ENCODE measurements around the gene UMODL1.
"Not testable (repeated sequence)": the region's sequence is repeated elsewhere in the genome, so short reads cannot be mapped to it uniquely, and the experiment has no call there.

The UMODL1 gene

GRCh38 chr21:42165901-42166300, 94.8 kb downstream of the UMODL1 start:
- Histone ChIP-seq H3K4me3 (no peak overlapping the region), H3K27ac (no peak overlapping the region)

- Histone ChIP-seq H3K4me3 (no peak overlapping the region), H3K27ac (peak overlapping the region in 3 of 21 experiments; percentile 3 to 39 (median 4))
Measured at GRCh38 chr21:42169758-42170157, 98.6 kb downstream of the UMODL1 start.

- H3K4me3 ChIP-seq = no peak overlapping the region
Measured at GRCh38 chr21:42171091-42172053, 100.3 kb downstream of the UMODL1 start.

GRCh38 chr21:42172596-42173483, 101.7 kb downstream of the UMODL1 start:
- no peak overlapping the region for H3K27ac ChIP-seq
- H3K4me3 ChIP-seq = no peak overlapping the region

More at GRCh38 chr21:42171091-42172053, 100.3 kb downstream of the UMODL1 start:
- H3K27ac ChIP-seq = peak overlapping the region in 8 of 21 experiments; percentile 3 to 44 (median 33)

- H3K4me3 ChIP-seq = no peak overlapping the region
- H3K27ac ChIP-seq = no peak overlapping the region
Measured at GRCh38 chr21:42174173-42174572, 103.1 kb downstream of the UMODL1 start.

- H3K4me3 ChIP-seq = no peak overlapping the region
- no peak overlapping the region for H3K27ac ChIP-seq
Measured at GRCh38 chr21:42175110-42175710, 104.1 kb downstream of the UMODL1 start.

- Histone ChIP-seq H3K4me3 (no peak overlapping the region), H3K27ac (peak overlapping the region in 1 of 21 experiments; percentile 33)
Measured at GRCh38 chr21:42176859-42177258, 105.7 kb downstream of the UMODL1 start.

GRCh38 chr21:42179316-42179715, 108.2 kb downstream of the UMODL1 start:
- H3K4me3 ChIP-seq = no peak overlapping the region
- no peak overlapping the region for H3K27ac ChIP-seq

GRCh38 chr21:42180001-42180400, 108.9 kb downstream of the UMODL1 start:
- H3K4me3 ChIP-seq, H3K27ac ChIP-seq: not testable (repeated sequence)

GRCh38 chr21:42182713-42183371, 111.7 kb downstream of the UMODL1 start:
- no peak overlapping the region for H3K4me3 ChIP-seq
- H3K27ac ChIP-seq = no peak overlapping the region

- H3K4me3 ChIP-seq = no peak overlapping the region
- no peak overlapping the region for H3K27ac ChIP-seq
Measured at GRCh38 chr21:42183374-42184266, 112.5 kb downstream of the UMODL1 start.

GRCh38 chr21:42186591-42186990, 115.5 kb downstream of the UMODL1 start:
- Histone ChIP-seq H3K4me3 (no peak overlapping the region), H3K27ac (peak overlapping the region in 5 of 21 experiments; percentile 89 to 98 (median 91))

- Histone ChIP-seq H3K4me3 (no peak overlapping the region), H3K27ac (peak overlapping the region in 20 of 21 experiments; percentile 26 to 98 (median 72))
Measured at GRCh38 chr21:42187976-42188653, 117.0 kb downstream of the UMODL1 start.

GRCh38 chr21:42188663-42189062, 117.5 kb downstream of the UMODL1 start:
- Histone ChIP-seq H3K4me3 (no peak overlapping the region), H3K27ac (peak overlapping the region in 14 of 21 experiments; percentile 1 to 98 (median 56))

- peak overlapping the region in 3 of 21 experiments; percentile 29 to 98 (median 91) for H3K27ac ChIP-seq
- no peak overlapping the region for H3K4me3 ChIP-seq
Measured at GRCh38 chr21:42189431-42189830, 118.3 kb downstream of the UMODL1 start.

- Histone ChIP-seq H3K4me3 (no peak overlapping the region), H3K27ac (peak overlapping the region in 3 of 21 experiments; percentile 3 to 98 (median 29))
Measured at GRCh38 chr21:42189860-42190485, 118.9 kb downstream of the UMODL1 start.

- Histone ChIP-seq H3K4me3 (no peak overlapping the region), H3K27ac (peak overlapping the region in 1 of 21 experiments; percentile 98)
Measured at GRCh38 chr21:42190486-42190863, 119.4 kb downstream of the UMODL1 start.

Measured in skin epidermis (tissue), 12 donors.